Fibroblast of lung (primary cell): ENCODE results near the gene SYT7. TPM values are rescaled to one million over a fixed set of nuclear protein-coding genes. Genes with fewer than 3 reads are reported as not detected.

ENCODE experiments used
- DNase-seq, 2 donors: peaks; one replicate each; pipeline versions ENCODE4 v3.0.0 to v3.0.0-alpha.2; 2010; ENCODE audit warnings: low read depth in 2 of 2
- H2AFZ ChIP-seq: 2 replicates; pipeline ENCODE4 v1.5.1; 2012; ENCODE audit warnings: low read length, control low read depth, inconsistent platforms
- H3K27ac ChIP-seq: 2 replicates; pipeline ENCODE4 v1.5.1; 2011; ENCODE audit warnings: low read length, control low read depth; ENCODE audit not compliant: insufficient read depth
- H3K27me3 ChIP-seq: 2 replicates; pipeline ENCODE4 v1.5.1; 2011; ENCODE audit warnings: mild to moderate bottlenecking, low read length; ENCODE audit not compliant: control insufficient read depth, insufficient read depth
- H3K36me3 ChIP-seq: 2 replicates; pipeline ENCODE4 v1.5.1; 2011; ENCODE audit warnings: low read length; ENCODE audit not compliant: control insufficient read depth, insufficient read depth
- H3K4me1 ChIP-seq: 2 replicates; pipeline ENCODE4 v1.5.1; 2011; ENCODE audit warnings: low read length; ENCODE audit not compliant: control insufficient read depth, insufficient read depth; ENCODE audit errors: extremely low read depth
- H3K4me2 ChIP-seq: 2 replicates; pipeline ENCODE4 v1.5.1; 2011; ENCODE audit warnings: low read length, control low read depth; ENCODE audit not compliant: insufficient read depth; ENCODE audit errors: extremely low read depth
- H3K4me3 ChIP-seq, 4 experiments: fragments of 200-600 bp in 1 of 4; sonication (generic) in 1 of 4; replicated peaks in 1 of 4; 2 replicates each; pipeline ENCODE4 v1.5.1; 2011 to 2016; ENCODE audit warnings: low read length in 4 of 4, low read depth in 3 of 4, mild to moderate bottlenecking in 3 of 4, control low read depth in 2 of 4, inconsistent platforms in 1 of 4, mixed read lengths in 1 of 4; ENCODE audit not compliant: insufficient read depth in 1 of 4; ENCODE audit errors: control extremely low read depth in 1 of 4
- H3K79me2 ChIP-seq: 2 replicates; pipeline ENCODE4 v1.5.1; 2012; ENCODE audit warnings: mild to moderate bottlenecking, low read length, inconsistent platforms; ENCODE audit not compliant: control insufficient read depth, insufficient read depth
- H3K9ac ChIP-seq: 2 replicates; pipeline ENCODE4 v1.5.1; 2011; ENCODE audit warnings: mild to moderate bottlenecking, low read length, control low read depth; ENCODE audit not compliant: insufficient read depth
- H3K9me3 ChIP-seq: 2 replicates; pipeline ENCODE4 v1.5.1; 2012; ENCODE audit warnings: low read depth, low read length; ENCODE audit not compliant: control insufficient read depth, insufficient read depth
- H4K20me1 ChIP-seq: 2 replicates; pipeline ENCODE4 v1.5.1; 2011; ENCODE audit warnings: low read length; ENCODE audit not compliant: control insufficient read depth, insufficient read depth; ENCODE audit errors: extremely low read depth
- CTCF ChIP-seq, 2 donors: IDR thresholded peaks in 1 of 2; conservative IDR thresholded peaks in 1 of 2; 1 replicate in 1 of 2; 2 replicates in 1 of 2; pipeline ENCODE4 v1.5.1; 2011 to 2012; ENCODE audit warnings: low read length in 2 of 2, control low read depth in 1 of 2, inconsistent platforms in 1 of 2, low read depth in 1 of 2, mild to moderate bottlenecking in 1 of 2
- EZH2 ChIP-seq: IDR thresholded peaks from 2 replicates; pipeline ENCODE4 v1.5.1; 2012; ENCODE audit warnings: low read length, control low read depth, mild to moderate bottlenecking; ENCODE audit errors: missing control alignments
- polyA plus RNA-seq, 2 donors: library from polyadenylated mRNA; depleted of rRNA in 1 of 2; stranded (reverse) in 1 of 2; unstranded in 1 of 2; fragments of >200 nt; gene quantifications; 2 replicates each; pipeline ENCODE4 v1.2.1, GENCODE V29; 2011 to 2012; ENCODE audit warnings: missing spikeins in 1 of 2
- total RNA-seq: library from RNA; depleted of rRNA; stranded (reverse); fragments of >200 nt; gene quantifications from 2 replicates; pipeline ENCODE4 v1.2.1, GENCODE V29; 2014

The SYT7 gene
- total and polyA plus RNA-seq, 2 donors (not counting 1 experiment from before 2014, with no cell fraction given), result 2.5 to 25.9 TPM

GRCh38 chr11:61571869-61572268, 9.0 kb downstream of the SYT7 start:
- no peaks in the 10 kb centered on the region for H3K36me3 ChIP-seq
- no peak overlapping the region for H3K27ac ChIP-seq
- H3K9ac ChIP-seq, result no peak overlapping the region
- no peak for TF ChIP-seq EZH2
- no peak for TF ChIP-seq CTCF (conservative IDR thresholded peaks at IDR 0.05 in 1 of 2, IDR thresholded peaks at IDR 0.05 in 1 of 2; ENCODE audit: low read depth in 1 of 2, low read length in 2 of 2)
- H3K27me3 ChIP-seq, result peaks cover 13% of the 10 kb centered on the region
- H3K4me1 ChIP-seq, result no peaks in the 10 kb centered on the region
- H3K4me2 ChIP-seq, result no peak overlapping the region
- H3K9me3 ChIP-seq, result no peaks in the 10 kb centered on the region
- no peaks in the 10 kb centered on the region for H3K79me2 ChIP-seq
- no peak for DNase-seq
- H3K4me3 ChIP-seq, result no peak overlapping the region
- no peaks in the 10 kb centered on the region for H4K20me1 ChIP-seq
- no peak overlapping the region for H2AFZ ChIP-seq

- DNase-seq, result no peak
- Histone ChIP-seq H3K9ac (no peak overlapping the region), H3K36me3 (no peaks in the 10 kb centered on the region), H3K9me3 (no peaks in the 10 kb centered on the region), H4K20me1 (no peaks in the 10 kb centered on the region), H2AFZ (no peak overlapping the region), H3K4me2 (no peak overlapping the region), H3K4me3 (no peak overlapping the region), H3K27ac (no peak overlapping the region), H3K27me3 (peaks cover 13% of the 10 kb centered on the region), H3K4me1 (no peaks in the 10 kb centered on the region), H3K79me2 (no peaks in the 10 kb centered on the region)
- no peak for TF ChIP-seq CTCF (conservative IDR thresholded peaks at IDR 0.05 in 1 of 2, IDR thresholded peaks at IDR 0.05 in 1 of 2; ENCODE audit: low read depth in 1 of 2, low read length in 2 of 2)
- no peak for TF ChIP-seq EZH2
These were observed 9.5 kb downstream of the SYT7 start for GRCh38 chr11:61571337-61571736.

- Histone ChIP-seq H3K27ac (no peak overlapping the region), H3K4me2 (no peak overlapping the region), H4K20me1 (no peaks in the 10 kb centered on the region), H3K9me3 (no peaks in the 10 kb centered on the region), H2AFZ (no peak overlapping the region), H3K4me1 (no peaks in the 10 kb centered on the region), H3K79me2 (no peaks in the 10 kb centered on the region), H3K36me3 (no peaks in the 10 kb centered on the region), H3K4me3 (no peak overlapping the region), H3K27me3 (peaks cover 9% of the 10 kb centered on the region), H3K9ac (no peak overlapping the region)
- DNase-seq, result no peak
- TF ChIP-seq CTCF (conservative IDR thresholded peaks at IDR 0.05 in 1 of 2, IDR thresholded peaks at IDR 0.05 in 1 of 2; ENCODE audit: low read depth in 1 of 2, low read length in 2 of 2) (no peak), EZH2 (no peak)
These were observed 11.2 kb downstream of the SYT7 start for GRCh38 chr11:61569701-61570100.
